Medulla oblongata (tissue), 1 donor: Measurements from ENCODE around the gene GLOD5.
A peak's percentile ranks its signal among the peaks of the same experiment; 100 is the strongest.
"Not testable (repeated sequence)": the region's sequence is repeated elsewhere in the genome, so short reads cannot be mapped to it uniquely, and the experiment has no call there.

Experiments
- DNase-seq: peaks from one replicate; pipeline ENCODE4 v3.0.0-alpha.2; 2015; ENCODE audit errors: extremely low spot score

The GLOD5 gene

GRCh38 chrX:48794340-48794910 is 32.9 kb downstream of the GLOD5 start:
- DNase-seq: no peak

- DNase-seq: no peak
Measured at GRCh38 chrX:48794911-48795515, 33.5 kb downstream of the GLOD5 start.

- no peak for DNase-seq
Measured at GRCh38 chrX:48798318-48798717, 36.8 kb downstream of the GLOD5 start.

- DNase-seq: no peak
Measured at GRCh38 chrX:48800574-48801279, 39.2 kb downstream of the GLOD5 start.

GRCh38 chrX:48801280-48802088 is 39.9 kb downstream of the GLOD5 start, which contains the start of gene HDAC6:
HDAC6 (plus strand) TSS chrX:48802067; CDS start chrX:48802693, 626 bp downstream.
- DNase-seq: peak; percentile 98

GRCh38 chrX:48802089-48802904 is 40.8 kb downstream of the GLOD5 start:
- peak; percentile 49 for DNase-seq

- DNase-seq: no peak
Measured at GRCh38 chrX:48802905-48803200, 41.3 kb downstream of the GLOD5 start.

- DNase-seq: no peak
Measured at GRCh38 chrX:48806081-48806480, 44.5 kb downstream of the GLOD5 start.

GRCh38 chrX:48813644-48814043 is 52.1 kb downstream of the GLOD5 start:
- DNase-seq: peak; percentile 15

GRCh38 chrX:48814722-48815121 is 53.2 kb downstream of the GLOD5 start:
- DNase-seq: no peak

GRCh38 chrX:48815266-48815665 is 53.7 kb downstream of the GLOD5 start:
- DNase-seq: no peak

- DNase-seq: no peak
Measured at GRCh38 chrX:48816014-48816810, 54.7 kb downstream of the GLOD5 start.

- DNase-seq: no peak
Measured at GRCh38 chrX:48818098-48818497, 56.6 kb downstream of the GLOD5 start.

- no peak for DNase-seq
Measured at GRCh38 chrX:48818866-48819265, 57.3 kb downstream of the GLOD5 start.

- not testable (repeated sequence) for DNase-seq
Measured at GRCh38 chrX:48819394-48819793, 57.8 kb downstream of the GLOD5 start.

GRCh38 chrX:48823053-48823452 is 61.5 kb downstream of the GLOD5 start:
- no peak for DNase-seq
